Astrocyte (in vitro differentiated cells and primary cell): ENCODE results near the gene MYH16. TPM values are rescaled to one million over a fixed set of nuclear protein-coding genes. Genes with fewer than 3 reads are reported as not detected.
"Not testable (repeated sequence)": the region's sequence is repeated elsewhere in the genome, so short reads cannot be mapped to it uniquely, and the experiment has no call there.

Experiments used
- DNase-seq: peaks from one replicate; pipeline ENCODE4 v3.0.0-alpha.2; 2010; ENCODE audit warnings: low read depth
- FAIRE-seq: peaks from 2 replicates; lab custom pipeline; 2011; peaks lifted over from hg19 to GRCh38; lab: Jason Lieb, UNC
- H2AFZ ChIP-seq: 2 replicates; pipeline ENCODE4 v1.6.0; 2012; ENCODE audit warnings: low read depth, low read length, inconsistent platforms
- H3K27ac ChIP-seq: 2 replicates; pipeline ENCODE4 v1.5.1; 2011; ENCODE audit warnings: low read depth, low read length, inconsistent platforms
- H3K27me3 ChIP-seq: 2 replicates; pipeline ENCODE4 v1.6.0; 2011; ENCODE audit warnings: low read length, inconsistent platforms; ENCODE audit not compliant: insufficient read depth
- H3K36me3 ChIP-seq: 2 replicates; pipeline ENCODE4 v1.5.1; 2011; ENCODE audit warnings: low read length, inconsistent platforms; ENCODE audit not compliant: insufficient read depth
- H3K4me1 ChIP-seq: 2 replicates; pipeline ENCODE4 v1.5.1; 2011; ENCODE audit warnings: low read length, inconsistent platforms; ENCODE audit not compliant: insufficient read depth
- H3K4me2 ChIP-seq: 2 replicates; pipeline ENCODE4 v1.6.0; 2012; ENCODE audit warnings: low read length, inconsistent platforms
- H3K4me3 ChIP-seq: 2 replicates; pipeline ENCODE4 v1.5.1; 2011; ENCODE audit warnings: low read depth, mild to moderate bottlenecking, low read length, inconsistent platforms; ENCODE audit not compliant: insufficient read depth
- H3K79me2 ChIP-seq: 2 replicates; pipeline ENCODE4 v1.6.0; 2012; ENCODE audit warnings: mild to moderate bottlenecking, low read length, inconsistent platforms; ENCODE audit not compliant: insufficient read depth
- H3K9ac ChIP-seq: 2 replicates; pipeline ENCODE4 v1.6.0; 2012; ENCODE audit warnings: mild to moderate bottlenecking, low read length, inconsistent platforms
- H3K9me3 ChIP-seq: 2 replicates; pipeline ENCODE4 v1.5.1; 2012; ENCODE audit warnings: low read depth, mild to moderate bottlenecking, low read length, inconsistent platforms; ENCODE audit not compliant: insufficient read depth
- H4K20me1 ChIP-seq: 2 replicates; pipeline ENCODE4 v1.6.0; 2012; ENCODE audit warnings: low read length, inconsistent platforms; ENCODE audit not compliant: insufficient read depth
- H3K27ac Mint-ChIP-seq: one replicate; pipeline ENCODE4 v1.8.0; 2021; ENCODE audit warnings: mild to moderate bottlenecking, mixed read lengths; ENCODE audit not compliant: unreplicated experiment
- H3K27me3 Mint-ChIP-seq: one replicate; pipeline ENCODE4 v1.8.0; 2021; ENCODE audit warnings: low read depth, mixed read lengths; ENCODE audit not compliant: unreplicated experiment
- H3K36me3 Mint-ChIP-seq: one replicate; pipeline ENCODE4 v1.8.0; 2021; ENCODE audit warnings: low read depth, mixed read lengths; ENCODE audit not compliant: unreplicated experiment
- H3K4me1 Mint-ChIP-seq: one replicate; pipeline ENCODE4 v1.8.0; 2021; ENCODE audit warnings: low read depth, mixed read lengths; ENCODE audit not compliant: unreplicated experiment
- H3K4me3 Mint-ChIP-seq: one replicate; pipeline ENCODE4 v1.8.0; 2021; ENCODE audit warnings: mild to moderate bottlenecking, moderate library complexity, mixed read lengths; ENCODE audit not compliant: unreplicated experiment
- H3K9me3 Mint-ChIP-seq: one replicate; pipeline ENCODE4 v1.8.0; 2021; ENCODE audit warnings: mild to moderate bottlenecking, mixed read lengths; ENCODE audit not compliant: unreplicated experiment
- EZH2 ChIP-seq: IDR thresholded peaks from 2 replicates; pipeline ENCODE4 v1.6.1; 2012; ENCODE audit warnings: mild to moderate bottlenecking, low read length, inconsistent platforms; ENCODE audit not compliant: insufficient read depth
- total RNA-seq: library from RNA; stranded (reverse); gene quantifications from 2 replicates; pipeline ENCODE4 v1.2.1, GENCODE V29; 2021
- TF ChIP-seq, protein P1 (sequence below): IDR thresholded peaks from 2 replicates; pipeline ENCODE4 v1.5.1; 2011; ENCODE audit warnings: low read depth, mild to moderate bottlenecking, inconsistent platforms, low read length, moderate library complexity; ENCODE audit not compliant: insufficient read depth

Gene MYH16
- total RNA-seq, 1 donor from 2014 or later: 0.11 TPM

DNA sequence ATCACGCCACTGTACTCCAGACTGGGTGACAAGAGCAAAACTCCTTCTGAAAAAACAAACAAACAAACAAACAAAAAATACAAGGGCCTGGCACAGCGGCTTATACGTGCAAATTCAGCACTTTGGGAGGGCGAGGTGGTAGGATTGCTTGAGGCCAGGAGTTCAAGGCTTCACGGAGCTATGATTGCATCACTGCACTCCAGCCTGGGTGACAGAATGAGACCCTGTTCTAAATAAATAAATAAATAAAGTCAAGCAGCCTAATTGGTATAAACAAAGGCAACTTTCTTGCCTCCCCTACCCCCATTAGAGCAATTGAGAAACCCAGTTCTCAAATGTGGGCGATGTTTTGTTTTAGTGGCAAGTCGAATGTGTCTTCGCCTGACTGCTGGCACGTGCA, 38.5 kb upstream of the MYH16 start:
- Histone ChIP-seq H3K36me3 (no peaks in the 10 kb centered on the region), H3K4me2 (no peak overlapping the region), H4K20me1 (no peaks in the 10 kb centered on the region), H3K4me1 (no peaks in the 10 kb centered on the region), H3K27me3 (no peaks in the 10 kb centered on the region), H3K79me2 (no peaks in the 10 kb centered on the region), H3K27ac (no peak overlapping the region), H3K9me3 (peaks cover 4% of the 10 kb centered on the region), H3K4me3 (no peak overlapping the region), H3K9ac (no peak overlapping the region), H2AFZ (no peak overlapping the region)
- Mint-ChIP-seq H3K27me3 (peaks cover 10% of the 10 kb centered on the region), H3K4me3 (no peak overlapping the region), H3K4me1 (no peaks in the 10 kb centered on the region), H3K27ac (no peak overlapping the region), H3K9me3 (no peaks in the 10 kb centered on the region), H3K36me3 (no peaks in the 10 kb centered on the region)
- DNase-seq (no peak), FAIRE-seq (no peak)
- no peak for TF ChIP-seq EZH2
- TF ChIP-seq, protein P1, sequence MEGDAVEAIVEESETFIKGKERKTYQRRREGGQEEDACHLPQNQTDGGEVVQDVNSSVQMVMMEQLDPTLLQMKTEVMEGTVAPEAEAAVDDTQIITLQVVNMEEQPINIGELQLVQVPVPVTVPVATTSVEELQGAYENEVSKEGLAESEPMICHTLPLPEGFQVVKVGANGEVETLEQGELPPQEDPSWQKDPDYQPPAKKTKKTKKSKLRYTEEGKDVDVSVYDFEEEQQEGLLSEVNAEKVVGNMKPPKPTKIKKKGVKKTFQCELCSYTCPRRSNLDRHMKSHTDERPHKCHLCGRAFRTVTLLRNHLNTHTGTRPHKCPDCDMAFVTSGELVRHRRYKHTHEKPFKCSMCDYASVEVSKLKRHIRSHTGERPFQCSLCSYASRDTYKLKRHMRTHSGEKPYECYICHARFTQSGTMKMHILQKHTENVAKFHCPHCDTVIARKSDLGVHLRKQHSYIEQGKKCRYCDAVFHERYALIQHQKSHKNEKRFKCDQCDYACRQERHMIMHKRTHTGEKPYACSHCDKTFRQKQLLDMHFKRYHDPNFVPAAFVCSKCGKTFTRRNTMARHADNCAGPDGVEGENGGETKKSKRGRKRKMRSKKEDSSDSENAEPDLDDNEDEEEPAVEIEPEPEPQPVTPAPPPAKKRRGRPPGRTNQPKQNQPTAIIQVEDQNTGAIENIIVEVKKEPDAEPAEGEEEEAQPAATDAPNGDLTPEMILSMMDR: no peak

DNA sequence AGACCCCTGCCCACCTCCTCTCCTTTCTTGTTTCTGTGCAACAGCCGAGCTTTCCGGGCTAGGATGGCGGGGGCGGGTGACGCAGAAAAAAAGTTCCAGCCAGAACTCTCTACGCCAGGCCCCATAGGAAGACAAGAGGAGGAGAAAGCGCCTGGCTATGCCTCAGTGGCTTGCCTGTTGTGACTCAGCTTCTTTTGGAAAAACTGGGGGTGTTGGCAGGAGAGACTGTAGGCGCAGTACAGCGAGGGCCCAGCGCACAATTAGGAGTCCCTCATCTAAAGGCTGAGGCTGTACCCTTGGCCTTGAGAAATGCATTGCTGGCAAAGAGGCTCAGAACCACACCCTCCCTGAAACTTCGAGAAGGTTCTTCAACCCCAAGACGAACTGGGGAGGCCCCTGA, 36.7 kb upstream of the MYH16 start:
- Histone ChIP-seq H3K27me3 (no peaks in the 10 kb centered on the region), H3K4me1 (no peaks in the 10 kb centered on the region), H3K27ac (no peak overlapping the region), H3K9me3 (peaks cover 4% of the 10 kb centered on the region), H3K4me2 (no peak overlapping the region), H4K20me1 (no peaks in the 10 kb centered on the region), H2AFZ (no peak overlapping the region), H3K79me2 (no peaks in the 10 kb centered on the region), H3K36me3 (no peaks in the 10 kb centered on the region), H3K4me3 (no peak overlapping the region), H3K9ac (no peak overlapping the region)
- Mint-ChIP-seq H3K36me3 (no peaks in the 10 kb centered on the region), H3K27me3 (peaks cover 15% of the 10 kb centered on the region), H3K27ac (no peak overlapping the region), H3K9me3 (no peaks in the 10 kb centered on the region), H3K4me3 (no peak overlapping the region), H3K4me1 (no peaks in the 10 kb centered on the region)
- peak; percentile 32 for DNase-seq
- FAIRE-seq: no peak
- TF ChIP-seq, protein P1: no peak
- no peak for TF ChIP-seq EZH2

DNA sequence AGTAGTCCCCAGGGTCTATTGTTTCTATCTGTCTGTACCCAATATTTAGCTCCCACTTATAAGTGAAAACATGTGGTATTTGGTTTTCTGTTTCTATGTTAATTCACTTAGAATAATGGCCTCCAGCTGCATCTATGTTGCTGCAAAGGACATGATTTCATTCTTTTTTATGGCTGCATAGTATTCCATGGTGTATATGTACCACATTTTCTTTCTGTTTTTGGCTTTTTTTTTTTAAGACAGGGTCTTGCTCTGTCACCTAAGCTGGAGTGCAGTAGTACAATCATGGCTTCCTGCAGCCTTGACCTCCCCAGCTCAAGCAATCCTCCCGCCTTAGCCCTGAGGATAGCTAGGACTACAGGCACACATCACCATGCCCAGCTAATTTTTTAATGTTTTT, 34.8 kb upstream of the MYH16 start:
- H3K4me1 ChIP-seq, DNase-seq, H3K27ac ChIP-seq, H2AFZ ChIP-seq, H3K36me3 ChIP-seq, H3K4me3 Mint-ChIP-seq, H3K4me1 Mint-ChIP-seq, H3K4me3 ChIP-seq, H3K9ac ChIP-seq, H3K79me2 ChIP-seq, H4K20me1 ChIP-seq, H3K9me3 ChIP-seq, H3K36me3 Mint-ChIP-seq, FAIRE-seq, H3K27me3 ChIP-seq, H3K4me2 ChIP-seq, H3K9me3 Mint-ChIP-seq, H3K27ac Mint-ChIP-seq: not testable (repeated sequence)
- peaks cover 15% of the 10 kb centered on the region for H3K27me3 Mint-ChIP-seq
